Esophagus muscularis mucosa (tissue), 3 donors: ENCODE data around the gene CDH4.

Experiments
- CTCF ChIP-seq, 3 experiments: fragments of 200-600 bp in 2 of 3; fragments of 450-650 bp in 1 of 3; sonication (generic) in 2 of 3; IDR thresholded peaks; one replicate each; pipeline ENCODE4 v1.5.1; 2017 to 2019; ENCODE audit warnings: antibody characterized with exemption in 3 of 3, mild to moderate bottlenecking in 2 of 3, moderate library complexity in 1 of 3
- POLR2AphosphoS5 ChIP-seq, 2 donors: sonication (generic); formaldehyde crosslinking; IDR thresholded peaks; one replicate each; pipeline ENCODE4 v1.6.1; 2017; ENCODE audit warnings: antibody characterized with exemption in 2 of 2

- TF ChIP-seq CTCF (IDR thresholded peaks at IDR 0.05) (no peak), POLR2AphosphoS5 (IDR thresholded peaks at IDR 0.05) (no peak)
Observed at GRCh38 chr20:61340157-61340556, 88.1 kb downstream of the CDH4 start.
